Measurements from ENCODE around the gene BCAR3.
"Not testable (repeated sequence)": the region's sequence is repeated elsewhere in the genome, so short reads cannot be mapped to it uniquely, and the experiment has no call there.

BCAR3 gene

DNA sequence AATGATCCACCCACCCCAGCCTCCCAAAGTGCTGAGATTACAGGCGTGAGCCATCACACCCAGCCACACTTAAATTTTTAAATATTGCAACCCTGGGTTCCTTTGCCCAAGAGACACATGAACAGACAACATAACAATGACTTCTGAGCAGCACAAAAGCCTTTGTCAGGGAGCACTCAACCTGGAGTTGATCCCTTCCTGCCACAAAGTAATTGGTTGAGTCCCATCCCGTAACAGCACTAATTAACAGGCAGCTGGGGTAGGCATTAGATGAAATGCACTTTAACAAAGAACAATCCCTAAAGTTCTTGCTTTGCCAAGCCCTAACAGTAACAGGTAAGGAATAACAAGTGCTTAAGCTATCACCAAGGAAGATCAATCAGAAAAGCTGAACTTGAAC is 5.9 kb upstream of the BCAR3 start:
- DNase-seq = no peak

DNA sequence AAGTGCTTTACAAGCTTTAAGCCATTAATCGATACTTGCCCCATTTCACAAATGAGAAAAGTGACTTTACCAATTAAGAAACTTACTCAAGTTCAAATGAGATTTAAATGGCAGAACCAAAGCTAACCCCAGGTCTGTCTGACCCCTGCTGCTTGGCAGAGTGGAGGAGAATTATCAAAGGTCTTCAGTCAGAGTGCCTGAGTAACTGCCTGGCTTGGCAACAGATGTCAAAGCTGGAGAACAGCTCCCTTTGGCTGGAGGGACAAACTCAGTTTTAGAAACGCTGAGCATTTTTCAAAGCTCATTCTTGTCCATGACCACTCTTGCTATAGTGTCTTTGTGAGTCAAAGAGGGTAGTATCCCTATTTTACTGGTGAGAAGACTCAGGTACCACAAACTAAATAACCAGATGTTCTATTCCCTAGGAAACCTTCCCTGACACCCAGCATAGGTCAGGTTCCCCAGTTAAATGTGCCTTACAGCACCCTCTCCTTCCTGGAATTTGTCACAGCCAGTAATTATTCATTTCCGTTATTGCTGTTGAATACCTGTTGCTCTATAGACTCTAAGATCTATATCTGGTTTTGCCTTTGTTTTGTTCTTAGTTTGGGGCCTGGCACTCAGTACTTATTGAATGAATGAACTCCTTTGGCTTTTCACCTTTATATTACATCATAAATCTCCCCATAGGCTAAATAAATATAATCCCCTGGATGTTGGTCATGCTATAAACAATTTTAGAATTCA is 5.0 kb upstream of the BCAR3 start:
- no peak for DNase-seq

DNA sequence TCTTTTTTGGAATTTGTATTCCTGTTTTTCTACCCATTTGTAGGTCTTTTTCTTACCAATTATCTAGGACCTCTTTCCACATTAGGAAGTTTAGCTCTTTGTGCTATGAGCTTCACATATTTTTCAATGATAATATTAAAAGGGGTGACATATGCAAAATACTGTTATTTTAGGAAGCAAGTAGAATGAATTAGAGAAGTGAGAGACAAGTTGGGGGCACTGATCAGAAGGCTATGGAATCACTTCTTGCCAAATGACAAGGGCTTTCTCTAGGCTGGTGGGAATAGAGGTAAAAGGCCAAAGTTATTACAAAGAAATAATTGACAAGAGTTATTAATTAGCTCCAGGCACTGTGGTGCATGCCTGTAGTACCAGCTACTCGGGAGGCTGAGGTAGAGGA is 4.3 kb upstream of the BCAR3 start:
- DNase-seq = no peak

- no peak for DNase-seq
These were observed 1.6 kb upstream of the BCAR3 start for GRCh38 chr1:93683234-93683633.

DNA sequence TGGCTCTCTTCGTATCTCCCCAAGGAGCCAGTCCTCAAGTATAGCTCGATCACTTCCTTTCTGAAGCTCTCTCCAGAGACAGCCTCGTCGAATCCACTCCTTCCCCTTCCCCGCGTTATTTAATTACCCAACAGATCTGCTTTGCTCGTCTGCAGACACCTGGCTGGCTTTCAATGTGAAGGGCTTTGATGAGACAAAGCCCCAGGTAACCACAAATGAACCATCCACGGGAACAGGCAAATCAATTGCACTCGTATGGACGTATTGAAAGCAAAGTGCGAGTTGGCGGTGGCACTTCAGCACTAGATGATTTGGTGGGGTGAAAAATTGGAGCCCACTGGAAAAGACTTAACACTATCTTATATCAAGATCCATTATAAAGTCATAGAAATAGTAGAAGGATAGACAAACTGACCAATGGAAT is 364 bp upstream of the BCAR3 start:
- no peak for DNase-seq

GRCh38 chr1:93680420-93681100 is 1.1 kb downstream of the BCAR3 start:
- no peak for DNase-seq

- DNase-seq = no peak
These were observed 1.6 kb downstream of the BCAR3 start for GRCh38 chr1:93680076-93680419.

DNA sequence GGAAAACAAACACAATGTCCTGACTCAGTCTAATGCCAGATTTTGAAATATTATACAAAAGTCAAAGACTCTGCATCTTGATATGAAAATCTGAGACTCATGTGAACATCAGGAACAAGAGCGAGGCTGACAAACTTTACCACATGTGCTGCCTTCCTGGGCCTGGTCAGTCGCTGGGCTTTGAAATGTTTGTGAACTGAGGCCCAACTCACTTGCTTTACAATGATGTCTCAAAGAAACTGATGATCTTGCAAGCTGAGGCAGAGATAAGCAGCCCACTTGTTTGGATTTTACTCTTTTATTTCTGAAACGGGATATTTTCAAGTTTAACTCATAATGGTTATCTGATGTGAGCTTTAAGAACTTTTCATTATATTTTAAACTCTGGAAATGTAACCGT is 2.1 kb downstream of the BCAR3 start:
- DNase-seq = no peak

DNA sequence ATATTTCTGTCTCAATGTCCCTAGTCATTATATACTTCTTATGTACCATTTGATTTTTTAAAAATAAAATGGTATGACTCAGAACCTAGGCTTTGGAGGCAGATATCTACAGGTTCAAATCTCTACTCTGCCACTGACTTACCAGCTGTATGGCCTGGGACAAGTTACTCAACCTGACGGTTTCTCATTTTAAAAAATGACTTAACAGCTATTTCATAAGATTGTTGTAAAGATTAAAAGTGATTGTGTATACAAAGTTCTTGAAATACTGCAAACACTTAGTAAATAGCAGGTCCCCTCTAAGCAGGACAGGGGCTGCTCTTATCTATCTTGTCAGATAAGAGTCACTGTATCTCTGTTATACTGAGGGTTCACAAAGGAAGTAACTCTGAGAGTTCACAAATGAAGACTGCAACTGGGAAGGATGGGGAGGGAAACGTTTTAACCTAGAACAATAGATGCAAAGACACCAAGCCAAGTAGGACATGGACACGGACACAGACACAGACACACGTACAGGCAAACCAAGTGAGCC is 2.6 kb downstream of the BCAR3 start:
- DNase-seq = no peak

DNA sequence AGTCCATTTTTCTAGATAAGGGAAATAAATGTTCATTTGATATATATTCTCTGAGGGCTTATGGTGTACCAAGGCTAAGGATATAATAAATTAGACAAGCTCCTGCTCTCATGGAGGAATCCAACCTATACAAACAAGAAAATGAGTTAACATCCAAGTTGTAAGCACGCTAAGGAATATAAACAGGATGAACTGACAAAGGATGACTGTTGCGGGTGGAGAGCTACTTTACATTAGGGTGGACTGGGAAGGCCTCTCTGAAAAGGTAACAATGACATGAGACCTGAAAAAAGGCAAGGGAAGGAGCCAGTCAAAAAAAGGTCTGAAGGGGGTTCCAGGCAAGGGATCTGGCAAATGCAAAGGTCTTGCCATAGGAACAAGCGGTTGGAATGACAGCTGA is 3.1 kb downstream of the BCAR3 start:
- no peak for DNase-seq

GRCh38 chr1:93677729-93678128 is 3.9 kb downstream of the BCAR3 start:
- DNase-seq = no peak

- no peak for DNase-seq
These were observed 5.2 kb downstream of the BCAR3 start for GRCh38 chr1:93676427-93676826.

GRCh38 chr1:93675931-93676330 is 5.7 kb downstream of the BCAR3 start:
- no peak for DNase-seq

DNA sequence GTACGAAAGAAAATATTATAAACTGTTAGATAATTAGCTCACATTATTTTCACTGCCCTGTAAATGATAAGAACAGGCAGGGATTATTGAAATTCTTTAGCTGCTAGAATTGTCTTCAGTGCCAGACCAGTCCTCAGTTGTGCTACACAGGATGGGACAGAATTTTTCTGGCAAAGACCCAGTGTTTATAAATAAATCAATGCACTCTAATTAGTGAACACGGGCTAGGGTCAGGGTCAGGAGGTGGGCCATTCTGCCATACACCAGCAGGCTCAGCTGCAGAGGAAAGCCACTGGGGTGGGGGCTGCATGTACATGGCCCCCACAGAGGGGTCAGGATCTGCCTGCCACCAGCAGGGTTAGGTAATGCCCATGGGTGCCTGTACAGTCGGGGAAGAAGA is 6.4 kb downstream of the BCAR3 start:
- no peak for DNase-seq

- not testable (repeated sequence) for DNase-seq
These were observed 7.6 kb downstream of the BCAR3 start for GRCh38 chr1:93674071-93674470.

DNA sequence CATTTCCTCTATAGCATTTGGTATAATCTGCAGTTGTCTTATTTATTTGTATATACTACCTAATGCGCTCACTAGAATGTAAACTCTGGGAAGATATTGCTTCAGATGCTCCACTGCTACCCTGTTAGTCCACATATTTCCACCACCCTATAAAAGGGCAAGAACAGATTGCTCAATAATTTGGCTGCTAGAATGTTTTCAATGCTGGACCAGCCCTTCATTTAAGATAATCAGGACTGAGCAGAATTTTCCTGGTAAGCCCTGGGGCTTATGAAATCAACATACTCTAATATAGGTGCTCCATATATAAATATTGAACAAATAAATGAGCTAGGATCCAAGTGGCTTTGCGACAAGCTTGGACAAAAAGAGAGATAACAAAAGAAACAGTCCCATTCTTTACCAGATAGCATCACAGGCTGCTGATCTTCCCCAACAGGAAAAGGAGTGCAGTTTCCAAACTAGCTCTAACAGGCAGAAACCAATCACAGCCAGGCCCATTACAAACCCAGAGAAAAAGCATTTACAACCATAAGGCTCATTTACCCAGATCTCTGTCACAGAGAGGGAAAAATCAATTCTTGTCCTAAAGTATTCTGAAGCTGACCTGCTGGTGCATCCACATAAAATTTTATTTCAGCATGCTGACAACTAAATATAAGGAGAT is 8.3 kb downstream of the BCAR3 start:
- DNase-seq = no peak

- DNase-seq = no peak
These were observed 9.0 kb downstream of the BCAR3 start for GRCh38 chr1:93672477-93673162.

DNA sequence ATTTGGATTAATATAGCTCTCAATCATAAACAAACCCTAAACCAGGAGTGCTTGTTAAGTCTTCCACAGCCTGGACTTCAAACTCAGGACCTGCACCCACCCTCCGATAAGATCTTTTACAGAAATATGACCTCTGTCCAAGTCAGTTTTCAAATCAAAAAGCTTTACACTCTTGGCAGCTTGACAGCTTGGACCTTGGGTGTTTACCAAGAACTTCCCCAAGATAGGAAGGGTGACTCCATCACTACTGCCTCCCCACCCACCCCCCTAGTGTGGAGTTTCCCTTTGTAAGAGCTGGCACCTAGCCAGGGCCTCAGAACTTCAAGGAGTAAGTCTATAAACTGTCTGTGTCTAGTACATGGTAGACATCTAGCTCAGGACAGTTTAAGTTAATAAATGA is 9.6 kb downstream of the BCAR3 start:
- DNase-seq = no peak

DNA sequence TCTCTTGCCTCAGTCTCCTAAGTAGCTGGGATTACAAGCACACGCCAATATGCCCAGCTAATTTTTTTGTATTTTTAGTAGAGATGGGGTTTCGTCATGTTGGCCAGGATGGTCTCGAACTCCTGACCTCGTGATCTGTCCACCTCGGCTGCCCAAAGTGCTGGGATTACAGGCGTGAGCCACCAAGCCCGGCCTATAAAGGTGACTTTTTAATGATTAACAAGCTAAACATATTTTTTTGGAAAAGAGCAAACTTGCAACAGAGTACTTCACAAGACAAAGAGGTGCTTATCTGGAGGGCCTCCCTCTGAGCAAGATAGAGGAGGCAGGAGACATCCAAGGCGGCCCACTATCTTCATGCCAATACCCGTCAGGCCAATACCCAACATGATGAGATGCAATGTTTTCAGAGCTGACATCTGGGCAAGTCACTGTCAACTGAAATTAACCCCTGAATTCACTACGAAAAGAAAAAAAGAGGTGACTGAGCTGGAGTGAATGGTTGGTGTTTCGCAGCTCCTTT is 10.5 kb downstream of the BCAR3 start:
- DNase-seq = no peak

DNA sequence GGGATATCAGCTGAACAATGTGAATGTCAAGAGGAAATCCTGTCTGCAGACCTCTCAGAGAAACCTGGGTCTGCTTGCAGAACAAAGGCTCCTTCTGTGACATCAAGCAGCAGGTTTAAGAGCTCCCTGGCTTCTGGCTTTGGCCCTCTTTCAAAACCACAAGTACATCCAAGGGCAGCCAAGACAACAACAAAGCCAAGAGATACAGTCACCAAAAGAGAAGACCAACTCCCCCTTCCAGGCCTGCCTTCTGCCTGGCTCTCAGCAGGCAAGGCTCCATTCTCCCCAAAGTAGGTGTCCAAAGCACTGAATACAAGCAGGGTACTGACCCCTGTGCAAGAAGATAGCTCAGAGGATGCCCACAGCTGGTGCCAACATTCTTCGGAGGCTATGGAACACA is 11.5 kb downstream of the BCAR3 start:
- DNase-seq = no peak

GRCh38 chr1:93669369-93669768 is 12.3 kb downstream of the BCAR3 start:
- DNase-seq = no peak

DNA sequence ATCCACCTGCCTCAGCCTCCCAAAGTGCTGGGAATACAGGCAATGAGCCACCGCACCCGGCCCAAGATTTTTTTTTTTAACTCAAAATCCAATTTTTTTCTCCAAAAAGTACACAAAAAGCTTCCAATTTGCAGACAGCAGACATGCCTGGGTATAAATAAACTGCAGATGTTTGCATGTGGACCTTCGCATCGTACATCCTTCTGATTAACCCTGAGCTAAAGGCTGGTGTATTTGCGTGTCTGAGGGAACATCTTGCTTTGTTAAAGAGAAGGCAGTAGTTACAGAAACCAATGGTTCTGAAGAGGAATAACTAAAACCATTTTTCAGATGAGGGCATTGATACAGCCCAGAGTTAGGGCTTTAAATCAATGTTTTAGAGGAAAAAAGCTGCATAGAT is 12.7 kb downstream of the BCAR3 start:
- DNase-seq = no peak

- DNase-seq = no peak
These were observed 13.5 kb downstream of the BCAR3 start for GRCh38 chr1:93668121-93668520.
